GM23248 (cell line): ENCODE measurements around the gene FGF14. TPM values are rescaled to one million over a fixed set of nuclear protein-coding genes. Genes with fewer than 3 reads are reported as not detected.
A peak's percentile ranks its signal among the peaks of the same experiment; 100 is the strongest.

Source experiments
- DNase-seq: peaks from one replicate; pipeline ENCODE4 v3.0.0-alpha.2; 2015
- H2AFZ ChIP-seq: fragments of 200-600 bp; sonication (generic); 2 replicates; pipeline ENCODE4 v1.6.1; 2016; ENCODE audit warnings: antibody characterized with exemption
- H3F3A ChIP-seq: fragments of 200-600 bp; sonication (generic); 2 replicates; pipeline ENCODE4 v1.6.1; 2016; ENCODE audit warnings: mild to moderate bottlenecking, antibody characterized with exemption, mixed run types; ENCODE audit not compliant: insufficient read depth
- H3K27ac ChIP-seq: fragments of 200-600 bp; sonication (generic); 2 replicates; pipeline ENCODE4 v1.5.1; 2016; ENCODE audit warnings: mild to moderate bottlenecking
- H3K27me3 ChIP-seq: fragments of 200-600 bp; sonication (generic); replicated peaks from 2 replicates; pipeline ENCODE4 v1.6.1; 2016; ENCODE audit warnings: mild to moderate bottlenecking; ENCODE audit not compliant: insufficient read depth
- H3K36me3 ChIP-seq: fragments of 200-600 bp; sonication (generic); 2 replicates; pipeline ENCODE4 v1.6.1; 2016; ENCODE audit warnings: low read depth, mild to moderate bottlenecking
- H3K4me1 ChIP-seq: fragments of 200-600 bp; sonication (generic); 2 replicates; pipeline ENCODE4 v1.6.1; 2016; ENCODE audit warnings: mild to moderate bottlenecking; ENCODE audit not compliant: insufficient read depth
- H3K4me2 ChIP-seq: fragments of 200-600 bp; sonication (generic); one replicate; pipeline ENCODE4 v1.6.1; 2016; ENCODE audit warnings: mild to moderate bottlenecking; ENCODE audit not compliant: unreplicated experiment
- H3K4me3 ChIP-seq: fragments of 200-600 bp; sonication (generic); 2 replicates; pipeline ENCODE4 v1.5.1; 2016; ENCODE audit warnings: mild to moderate bottlenecking
- H3K79me2 ChIP-seq: fragments of 200-600 bp; sonication (generic); 2 replicates; pipeline ENCODE4 v1.6.1; 2016; ENCODE audit warnings: mild to moderate bottlenecking; ENCODE audit not compliant: insufficient read depth
- H3K9ac ChIP-seq: fragments of 200-600 bp; sonication (generic); 2 replicates; pipeline ENCODE4 v1.6.1; 2016; ENCODE audit warnings: mild to moderate bottlenecking
- H3K9me2 ChIP-seq: fragments of 200-600 bp; sonication (generic); 2 replicates; pipeline ENCODE4 v1.6.1; 2016; ENCODE audit warnings: mixed run types, mild to moderate bottlenecking, moderate library complexity; ENCODE audit not compliant: insufficient read depth
- H3K9me3 ChIP-seq: fragments of 200-600 bp; sonication (generic); one replicate; pipeline ENCODE4 v1.6.1; 2017; ENCODE audit warnings: low read depth
- H4K20me1 ChIP-seq: fragments of 200-600 bp; sonication (generic); 2 replicates; pipeline ENCODE4 v1.6.0; 2016; ENCODE audit not compliant: insufficient read depth
- EZH2 ChIP-seq: fragments of 200-600 bp; sonication (generic); IDR thresholded peaks from 2 replicates; pipeline ENCODE4 v1.6.1; 2018; ENCODE audit warnings: antibody characterized with exemption, mild to moderate bottlenecking; ENCODE audit not compliant: insufficient read depth, poor library complexity, severe bottlenecking
- EZH2phosphoT487 ChIP-seq: fragments of 200-600 bp; sonication (generic); IDR thresholded peaks from 2 replicates; pipeline ENCODE4 v1.6.1; 2018; ENCODE audit warnings: antibody characterized with exemption, moderate library complexity, mild to moderate bottlenecking, low read depth; ENCODE audit not compliant: insufficient read depth
- WGBS, 2 experiments: methylation state at CpG; one replicate each; pipeline ENCODE4 v1.1.6; 2015 to 2017; ENCODE audit warnings: low lambda C conversion rate in 2 of 2, low coverage in 1 of 2; ENCODE audit errors: missing lambda C conversion rate in 2 of 2; 5-methylcytosine and 5-hydroxymethylcytosine counted together
- in situ Hi-C: fragments of 300-500 bp; cut with MboI; formaldehyde crosslinking; loops from 2 replicates; pipeline ENCODE4 v1.15.0; 2020
- polyA plus RNA-seq: library from polyadenylated mRNA; unstranded; fragments of >200 nt; fragmentation: Nextera tagmentation; extraction: Ambion mirVana; gene quantifications from 2 replicates; pipeline ENCODE4 v1.2.1, GENCODE V29; 2016
- total RNA-seq: library from RNA; depleted of rRNA; stranded (reverse); fragments of >200 nt; shearing (Covaris generic); gene quantifications from 2 replicates; pipeline ENCODE4 v1.2.3, GENCODE V29; 2014

Gene FGF14
- total and polyA plus RNA-seq, 2 experiments from 2014 or later: 1.9 TPM; not detected in 1

DNA sequence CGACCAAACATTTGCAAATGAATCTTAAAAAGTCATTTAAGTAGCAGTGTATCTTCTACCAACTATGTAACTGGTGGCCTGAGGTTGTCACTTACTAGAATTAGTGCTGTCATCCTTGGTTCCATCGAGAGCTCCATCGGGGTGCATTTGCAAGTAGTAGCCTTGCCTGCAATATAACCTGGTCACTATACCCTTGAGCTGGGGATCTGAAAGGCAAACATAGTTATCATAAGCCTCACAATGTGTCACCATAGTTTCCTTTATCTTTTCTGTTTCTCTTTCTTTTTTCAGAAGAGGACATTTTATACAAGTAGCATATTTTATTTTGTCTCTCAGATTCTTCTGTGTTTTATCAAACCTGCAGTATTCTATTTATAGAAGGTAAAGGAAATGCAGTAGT, 526.8 kb downstream of the FGF14 start:
- TF ChIP-seq EZH2 (no peak), EZH2phosphoT487 (no peak)
- no peak overlapping the region for H3K4me2 ChIP-seq
- no peak overlapping the region for H3K27ac ChIP-seq
- no peak overlapping the region for H2AFZ ChIP-seq
- 55 to 56% methylated on average over 3 of the region's 3 CpGs for WGBS, 2 experiments
- H4K20me1 ChIP-seq: no peaks in the 10 kb centered on the region
- H3K9me2 ChIP-seq: no peaks in the 10 kb centered on the region
- no peaks in the 10 kb centered on the region; the same call in 1 of the 2 replicates for H3K27me3 ChIP-seq
- in situ Hi-C loops: no loop called here
- no peak overlapping the region for H3K4me3 ChIP-seq
- DNase-seq: no peak
- H3K9ac ChIP-seq: no peak overlapping the region
- no peaks in the 10 kb centered on the region for H3K79me2 ChIP-seq
- no peaks in the 10 kb centered on the region for H3K4me1 ChIP-seq
- no peaks in the 10 kb centered on the region for H3K36me3 ChIP-seq
- H3F3A ChIP-seq: no peaks in the 10 kb centered on the region
- H3K9me3 ChIP-seq: no peaks in the 10 kb centered on the region

- no peaks in the 10 kb centered on the region for H3K9me3 ChIP-seq
- TF ChIP-seq EZH2: no peak
- TF ChIP-seq EZH2phosphoT487: no peak
- no peak overlapping the region for H3K27ac ChIP-seq
- H3K4me3 ChIP-seq: no peak overlapping the region
- peak; percentile 5 for DNase-seq
- no peaks in the 10 kb centered on the region for H3F3A ChIP-seq
- no peak overlapping the region for H3K4me2 ChIP-seq
- H3K79me2 ChIP-seq: no peaks in the 10 kb centered on the region
- H3K27me3 ChIP-seq: no peaks in the 10 kb centered on the region
- H3K9ac ChIP-seq: no peak overlapping the region
- no peaks in the 10 kb centered on the region for H3K4me1 ChIP-seq
- no peaks in the 10 kb centered on the region for H4K20me1 ChIP-seq
- H3K9me2 ChIP-seq: no peaks in the 10 kb centered on the region
- H3K36me3 ChIP-seq: no peaks in the 10 kb centered on the region
- H2AFZ ChIP-seq: no peak overlapping the region
- in situ Hi-C loops: no loop called here
Observed at GRCh38 chr13:101869553-101869952, 532.3 kb downstream of the FGF14 start.

GRCh38 chr13:101868585-101869469, 533.0 kb downstream of the FGF14 start:
- no peak for DNase-seq
- H3K9me3 ChIP-seq: no peaks in the 10 kb centered on the region
- no peaks in the 10 kb centered on the region for H3K9me2 ChIP-seq
- H3F3A ChIP-seq: no peaks in the 10 kb centered on the region
- H3K9ac ChIP-seq: no peak overlapping the region
- WGBS, 2 experiments: 70 to 72% methylated on average over 12 of the region's 12 CpGs
- in situ Hi-C loops: no loop called here
- no peak overlapping the region for H3K4me3 ChIP-seq
- no peaks in the 10 kb centered on the region for H3K4me1 ChIP-seq
- TF ChIP-seq EZH2: no peak
- H3K27ac ChIP-seq: no peak overlapping the region
- no peak overlapping the region for H2AFZ ChIP-seq
- H4K20me1 ChIP-seq: no peaks in the 10 kb centered on the region
- H3K27me3 ChIP-seq: no peaks in the 10 kb centered on the region
- no peak overlapping the region for H3K4me2 ChIP-seq
- no peaks in the 10 kb centered on the region for H3K36me3 ChIP-seq
- no peaks in the 10 kb centered on the region for H3K79me2 ChIP-seq

- DNase-seq: no peak
- H3K79me2 ChIP-seq: no peaks in the 10 kb centered on the region
- no peak overlapping the region for H3K4me3 ChIP-seq
- TF ChIP-seq EZH2 (no peak), EZH2phosphoT487 (no peak)
- no peaks in the 10 kb centered on the region for H4K20me1 ChIP-seq
- H2AFZ ChIP-seq: no peak overlapping the region
- in situ Hi-C loops: no loop called here
- H3K9me3 ChIP-seq: no peaks in the 10 kb centered on the region
- H3K9me2 ChIP-seq: no peaks in the 10 kb centered on the region
- H3K27me3 ChIP-seq: no peaks in the 10 kb centered on the region
- H3K9ac ChIP-seq: no peak overlapping the region
- no peak overlapping the region for H3K4me2 ChIP-seq
- no peak overlapping the region for H3K27ac ChIP-seq
- WGBS, 2 experiments: 76 to 87% methylated on average over 4 of the region's 4 CpGs
- no peaks in the 10 kb centered on the region for H3F3A ChIP-seq
- H3K36me3 ChIP-seq: no peaks in the 10 kb centered on the region
- no peaks in the 10 kb centered on the region for H3K4me1 ChIP-seq
Observed at GRCh38 chr13:101866889-101867581, 534.8 kb downstream of the FGF14 start.
